Gastroesophageal sphincter (tissue), 3 donors: ENCODE results near the gene MRPL14.

Source experiments
- POLR2A ChIP-seq, 2 donors: fragments of 450-650 bp; IDR thresholded peaks; one replicate each; pipeline ENCODE4 v1.6.1; 2017; ENCODE audit warnings: antibody characterized with exemption in 2 of 2, mild to moderate bottlenecking in 2 of 2, moderate library complexity in 1 of 2
- TF ChIP-seq, protein P1 (sequence below), 4 experiments: fragments of 200-600 bp in 2 of 4; fragments of 450-650 bp in 2 of 4; sonication (generic) in 1 of 4; IDR thresholded peaks; one replicate each; pipeline ENCODE4 v1.5.1; 2017 to 2019; ENCODE audit warnings: antibody characterized with exemption in 4 of 4, mild to moderate bottlenecking in 2 of 4, moderate library complexity in 2 of 4

DNA sequence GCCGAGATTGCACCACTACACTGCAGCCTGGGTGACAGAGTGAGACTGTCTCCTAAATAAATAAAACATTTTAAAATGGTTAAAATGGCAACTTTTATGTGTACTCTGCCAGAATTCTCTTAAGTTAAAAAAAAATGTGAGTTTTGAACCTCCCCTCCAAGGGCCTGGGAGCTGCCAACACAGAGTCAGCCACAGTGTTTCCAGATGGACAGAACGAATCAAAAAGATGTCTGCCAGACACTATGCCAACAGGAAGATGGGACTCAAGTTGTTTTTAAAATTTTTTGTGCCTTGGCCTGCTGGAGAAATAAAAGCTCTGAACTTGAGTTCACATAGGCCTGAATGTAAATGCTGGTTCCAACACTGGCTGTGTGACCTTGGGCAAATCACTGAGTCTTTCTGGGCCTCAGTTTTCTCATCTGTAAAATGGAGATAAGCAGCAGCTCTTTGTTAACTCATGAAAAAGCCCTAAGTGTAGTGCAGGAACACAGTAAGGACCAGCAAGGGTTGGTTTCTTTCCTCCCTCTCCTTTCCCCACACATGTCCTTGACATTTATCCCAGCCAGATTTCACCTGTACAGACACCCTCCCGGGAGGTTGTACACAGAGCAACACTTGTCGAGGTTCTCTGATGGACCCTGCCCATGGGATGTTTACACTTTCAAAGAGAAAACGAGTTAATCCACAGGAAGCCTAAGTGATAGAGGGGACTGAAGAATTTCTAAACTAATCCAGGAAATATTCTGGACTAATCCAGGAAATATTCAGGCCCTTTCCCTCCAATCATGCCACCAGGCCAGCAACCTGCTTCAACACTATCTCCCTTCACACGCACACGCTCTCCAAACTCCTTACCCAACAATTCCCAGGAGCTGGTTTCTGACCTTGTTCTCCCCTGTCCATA is 35.0 kb downstream of the MRPL14 start:
- TF ChIP-seq, protein P1, sequence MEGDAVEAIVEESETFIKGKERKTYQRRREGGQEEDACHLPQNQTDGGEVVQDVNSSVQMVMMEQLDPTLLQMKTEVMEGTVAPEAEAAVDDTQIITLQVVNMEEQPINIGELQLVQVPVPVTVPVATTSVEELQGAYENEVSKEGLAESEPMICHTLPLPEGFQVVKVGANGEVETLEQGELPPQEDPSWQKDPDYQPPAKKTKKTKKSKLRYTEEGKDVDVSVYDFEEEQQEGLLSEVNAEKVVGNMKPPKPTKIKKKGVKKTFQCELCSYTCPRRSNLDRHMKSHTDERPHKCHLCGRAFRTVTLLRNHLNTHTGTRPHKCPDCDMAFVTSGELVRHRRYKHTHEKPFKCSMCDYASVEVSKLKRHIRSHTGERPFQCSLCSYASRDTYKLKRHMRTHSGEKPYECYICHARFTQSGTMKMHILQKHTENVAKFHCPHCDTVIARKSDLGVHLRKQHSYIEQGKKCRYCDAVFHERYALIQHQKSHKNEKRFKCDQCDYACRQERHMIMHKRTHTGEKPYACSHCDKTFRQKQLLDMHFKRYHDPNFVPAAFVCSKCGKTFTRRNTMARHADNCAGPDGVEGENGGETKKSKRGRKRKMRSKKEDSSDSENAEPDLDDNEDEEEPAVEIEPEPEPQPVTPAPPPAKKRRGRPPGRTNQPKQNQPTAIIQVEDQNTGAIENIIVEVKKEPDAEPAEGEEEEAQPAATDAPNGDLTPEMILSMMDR (IDR thresholded peaks at IDR 0.05) = no peak
- no peak for TF ChIP-seq POLR2A (IDR thresholded peaks at IDR 0.05)
